Ovary (tissue), 3 donors: ENCODE data around the gene ACTL6A.

Experiments used
- EP300 ChIP-seq: sonication (generic); formaldehyde crosslinking; IDR thresholded peaks from one replicate; pipeline ENCODE4 v1.6.1; 2017; ENCODE audit warnings: antibody characterized with exemption
- POLR2A ChIP-seq: fragments of 450-650 bp; IDR thresholded peaks from one replicate; pipeline ENCODE4 v1.6.1; 2017; ENCODE audit warnings: antibody characterized with exemption, mild to moderate bottlenecking, moderate library complexity
- TF ChIP-seq, protein P1 (sequence below), 3 donors: fragments of 450-650 bp in 2 of 3; fragments of 200-600 bp in 1 of 3; IDR thresholded peaks; one replicate each; pipeline versions ENCODE4 v1.5.1 to v1.8.0; 2016 to 2022; ENCODE audit warnings: antibody characterized with exemption in 3 of 3, mild to moderate bottlenecking in 1 of 3
- donor health status: DM: no; HTN: no; CAD: no.

GRCh38 chr3:179606534-179607085 lies 43.9 kb downstream of the ACTL6A start:
- TF ChIP-seq, protein P1, sequence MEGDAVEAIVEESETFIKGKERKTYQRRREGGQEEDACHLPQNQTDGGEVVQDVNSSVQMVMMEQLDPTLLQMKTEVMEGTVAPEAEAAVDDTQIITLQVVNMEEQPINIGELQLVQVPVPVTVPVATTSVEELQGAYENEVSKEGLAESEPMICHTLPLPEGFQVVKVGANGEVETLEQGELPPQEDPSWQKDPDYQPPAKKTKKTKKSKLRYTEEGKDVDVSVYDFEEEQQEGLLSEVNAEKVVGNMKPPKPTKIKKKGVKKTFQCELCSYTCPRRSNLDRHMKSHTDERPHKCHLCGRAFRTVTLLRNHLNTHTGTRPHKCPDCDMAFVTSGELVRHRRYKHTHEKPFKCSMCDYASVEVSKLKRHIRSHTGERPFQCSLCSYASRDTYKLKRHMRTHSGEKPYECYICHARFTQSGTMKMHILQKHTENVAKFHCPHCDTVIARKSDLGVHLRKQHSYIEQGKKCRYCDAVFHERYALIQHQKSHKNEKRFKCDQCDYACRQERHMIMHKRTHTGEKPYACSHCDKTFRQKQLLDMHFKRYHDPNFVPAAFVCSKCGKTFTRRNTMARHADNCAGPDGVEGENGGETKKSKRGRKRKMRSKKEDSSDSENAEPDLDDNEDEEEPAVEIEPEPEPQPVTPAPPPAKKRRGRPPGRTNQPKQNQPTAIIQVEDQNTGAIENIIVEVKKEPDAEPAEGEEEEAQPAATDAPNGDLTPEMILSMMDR (IDR thresholded peaks at IDR 0.05) = no peak
- TF ChIP-seq POLR2A (no peak), EP300 (no peak)
